Epithelial cell of alveolus of lung (primary cell): ENCODE data around the gene HMBS. TPM values are rescaled to one million over a fixed set of nuclear protein-coding genes. Genes with fewer than 3 reads are reported as not detected.

ENCODE experiments used
- total RNA-seq: library from RNA; depleted of rRNA; stranded (reverse); fragments of >200 nt; gene quantifications from 2 replicates; pipeline ENCODE4 v1.2.1, GENCODE V29; 2015

HMBS gene
- 41.4 and 51.0 TPM in 2 replicates for total RNA-seq

GRCh38 chr11:119084663-119085436 lies at the start of gene HMBS:
HMBS (plus strand) TSS chr11:119084881; CDS start chr11:119085034, 153 bp downstream.

GRCh38 chr11:119057000-119057769 lies 27.5 kb upstream of the HMBS start, which contains the start of gene HYOU1:
HYOU1 (minus strand) TSS chr11:119057205; CDS start chr11:119056160, 1,045 bp downstream.

GRCh38 chr11:119067371-119068222 lies 17.1 kb upstream of the HMBS start, which contains the start of gene VPS11:
VPS11 (plus strand) TSS chr11:119067818; CDS start chr11:119067824, 6 bp downstream.

GRCh38 chr11:119101759-119102423 lies 17.2 kb downstream of the HMBS start, which contains the start of gene DPAGT1:
DPAGT1 (minus strand) TSS chr11:119101853; CDS start chr11:119101655, 198 bp downstream.

GRCh38 chr11:119106564-119107537 lies 22.2 kb downstream of the HMBS start, which contains the start of gene C2CD2L:
C2CD2L (plus strand) TSS chr11:119107344; CDS start chr11:119107742, 398 bp downstream.

GRCh38 chr11:119121008-119121810 lies 36.5 kb downstream of the HMBS start, which contains the start of gene HINFP:
HINFP (plus strand) TSS chr11:119121580; CDS start chr11:119126945, 5,365 bp downstream.

Other genes starting within 250 kb of the HMBS start
- gene CXCR5, start 201.0 kb upstream of the HMBS start, total RNA-seq: not detected in 2 replicates
- 21.3 and 49.2 TPM in 2 replicates for gene BCL9L, start 159.0 kb upstream of the HMBS start, total RNA-seq
- not detected in 2 replicates for gene UPK2, start 128.6 kb upstream of the HMBS start, total RNA-seq
- not detected in 2 replicates for gene FOXR1, start 113.1 kb upstream of the HMBS start, total RNA-seq
- 2.3 and 10.1 TPM in 2 replicates for gene CENATAC, start 86.7 kb upstream of the HMBS start, total RNA-seq
- 2,402 and 3,197 TPM in 2 replicates for gene RPS25, start 66.5 kb upstream of the HMBS start, total RNA-seq
- 61.6 and 139 TPM in 2 replicates for gene TRAPPC4, start 66.1 kb upstream of the HMBS start, total RNA-seq
- 15.3 and 19.8 TPM in 2 replicates for gene SLC37A4, start 54.0 kb upstream of the HMBS start, total RNA-seq
- 80.2 and 160 TPM in 2 replicates for gene HYOU1, start 27.7 kb upstream of the HMBS start, total RNA-seq
- 19.5 and 20.4 TPM in 2 replicates for gene VPS11, start 17.1 kb upstream of the HMBS start, total RNA-seq
- gene DPAGT1, start 17.0 kb downstream of the HMBS start, total RNA-seq: 31.3 and 32.2 TPM in 2 replicates
- gene C2CD2L, start 22.5 kb downstream of the HMBS start, total RNA-seq: 5.6 and 6.0 TPM in 2 replicates
- gene HINFP, start 36.7 kb downstream of the HMBS start, total RNA-seq: 10.1 and 15.5 TPM in 2 replicates
- gene ABCG4, start 64.2 kb downstream of the HMBS start, total RNA-seq: 0.26 and 0.72 TPM in 2 replicates
- gene NLRX1, start 83.8 kb downstream of the HMBS start, total RNA-seq: 8.5 and 8.9 TPM in 2 replicates
- gene NHERF4, start 100.6 kb downstream of the HMBS start, total RNA-seq: not detected in 2 replicates
- 15.8 and 16.5 TPM in 2 replicates for gene CBL, start 121.5 kb downstream of the HMBS start, total RNA-seq
- gene MCAM, start 232.2 kb downstream of the HMBS start, total RNA-seq: 216 and 225 TPM in 2 replicates
- 21.7 and 24.7 TPM in 2 replicates for gene RNF26, start 249.6 kb downstream of the HMBS start, total RNA-seq